HCT116 (cell line): ENCODE measurements around the gene RALGPS1. TPM values are rescaled to one million over a fixed set of nuclear protein-coding genes. Genes with fewer than 3 reads are reported as not detected.

Experiments used
- CTCF ChIP-seq, 3 experiments: fragments of 200-600 bp in 1 of 3; sonication (generic) in 1 of 3; IDR thresholded peaks in 2 of 3; conservative IDR thresholded peaks in 1 of 3; 2 replicates each; pipeline ENCODE4 v1.5.1; 2012 to 2017; ENCODE audit warnings: low read depth in 2 of 3, low read length in 2 of 3, antibody characterized with exemption in 1 of 3, borderline replicate concordance in 1 of 3, control low read depth in 1 of 3, mild to moderate bottlenecking in 1 of 3, mixed read lengths in 1 of 3, mixed run types in 1 of 3, moderate library complexity in 1 of 3; ENCODE audit not compliant: insufficient read depth in 1 of 3
- EZH2phosphoT487 ChIP-seq: fragments of 200-600 bp; IDR thresholded peaks from 2 replicates; pipeline ENCODE4 v1.6.1; 2018; ENCODE audit warnings: antibody characterized with exemption, borderline replicate concordance
- JUND ChIP-seq: IDR thresholded peaks from 2 replicates; pipeline ENCODE4 v1.6.1; 2012
- SRF ChIP-seq: IDR thresholded peaks from 2 replicates; pipeline ENCODE4 v1.6.1; 2012; ENCODE audit warnings: low read depth
- total RNA-seq: library from RNA; stranded (reverse); gene quantifications from one replicate; pipeline ENCODE4 v1.2.1, GENCODE V29; 2021; ENCODE audit not compliant: unreplicated experiment
- TF ChIP-seq, protein P1 (sequence below): IDR thresholded peaks from 2 replicates; pipeline ENCODE4 v1.6.1; 2012; ENCODE audit warnings: low read depth
- TF ChIP-seq, protein P2 (sequence below): IDR thresholded peaks from 2 replicates; pipeline ENCODE4 v1.6.1; 2012

RALGPS1 gene
- total RNA-seq, 1 experiment from 2014 or later, result 7.6 TPM

DNA sequence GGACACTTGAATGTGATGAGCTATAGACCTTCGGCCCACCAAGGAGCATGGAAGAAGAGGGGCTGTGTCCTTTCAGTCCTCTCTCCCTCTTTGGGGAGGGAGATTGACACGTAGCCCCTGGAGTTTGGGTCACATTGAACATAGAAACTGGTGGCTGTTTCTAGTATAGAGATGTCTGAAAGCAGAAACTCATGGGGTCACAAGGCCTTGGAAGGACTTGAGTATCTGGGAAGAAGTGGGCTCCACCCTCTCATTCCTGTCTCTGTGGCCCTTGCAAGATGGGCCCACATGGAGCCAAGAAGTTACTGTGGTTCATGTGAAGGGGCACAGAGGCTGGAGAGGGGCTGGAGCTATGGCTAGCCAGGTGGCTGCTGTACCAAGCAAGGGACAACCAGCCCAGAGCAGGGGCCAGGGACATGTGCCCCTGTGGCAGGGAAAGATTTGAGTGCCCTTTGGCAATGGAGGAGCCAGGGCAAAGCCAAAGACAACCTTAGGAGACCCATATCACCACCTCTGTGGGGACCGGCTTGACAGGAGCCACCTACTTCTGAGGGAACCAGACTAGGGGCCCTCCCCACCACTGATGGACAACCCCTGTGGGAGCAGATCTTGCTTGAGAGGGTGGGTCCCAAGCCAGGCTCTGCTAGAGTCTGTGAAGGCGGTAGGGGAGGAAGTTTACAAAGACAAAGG lies 220.6 kb downstream of the RALGPS1 start (continued):
- TF ChIP-seq, protein P1, sequence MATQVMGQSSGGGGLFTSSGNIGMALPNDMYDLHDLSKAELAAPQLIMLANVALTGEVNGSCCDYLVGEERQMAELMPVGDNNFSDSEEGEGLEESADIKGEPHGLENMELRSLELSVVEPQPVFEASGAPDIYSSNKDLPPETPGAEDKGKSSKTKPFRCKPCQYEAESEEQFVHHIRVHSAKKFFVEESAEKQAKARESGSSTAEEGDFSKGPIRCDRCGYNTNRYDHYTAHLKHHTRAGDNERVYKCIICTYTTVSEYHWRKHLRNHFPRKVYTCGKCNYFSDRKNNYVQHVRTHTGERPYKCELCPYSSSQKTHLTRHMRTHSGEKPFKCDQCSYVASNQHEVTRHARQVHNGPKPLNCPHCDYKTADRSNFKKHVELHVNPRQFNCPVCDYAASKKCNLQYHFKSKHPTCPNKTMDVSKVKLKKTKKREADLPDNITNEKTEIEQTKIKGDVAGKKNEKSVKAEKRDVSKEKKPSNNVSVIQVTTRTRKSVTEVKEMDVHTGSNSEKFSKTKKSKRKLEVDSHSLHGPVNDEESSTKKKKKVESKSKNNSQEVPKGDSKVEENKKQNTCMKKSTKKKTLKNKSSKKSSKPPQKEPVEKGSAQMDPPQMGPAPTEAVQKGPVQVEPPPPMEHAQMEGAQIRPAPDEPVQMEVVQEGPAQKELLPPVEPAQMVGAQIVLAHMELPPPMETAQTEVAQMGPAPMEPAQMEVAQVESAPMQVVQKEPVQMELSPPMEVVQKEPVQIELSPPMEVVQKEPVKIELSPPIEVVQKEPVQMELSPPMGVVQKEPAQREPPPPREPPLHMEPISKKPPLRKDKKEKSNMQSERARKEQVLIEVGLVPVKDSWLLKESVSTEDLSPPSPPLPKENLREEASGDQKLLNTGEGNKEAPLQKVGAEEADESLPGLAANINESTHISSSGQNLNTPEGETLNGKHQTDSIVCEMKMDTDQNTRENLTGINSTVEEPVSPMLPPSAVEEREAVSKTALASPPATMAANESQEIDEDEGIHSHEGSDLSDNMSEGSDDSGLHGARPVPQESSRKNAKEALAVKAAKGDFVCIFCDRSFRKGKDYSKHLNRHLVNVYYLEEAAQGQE, result no peak
- TF ChIP-seq SRF, result no peak
- no peak for TF ChIP-seq EZH2phosphoT487
- TF ChIP-seq, protein P2, sequence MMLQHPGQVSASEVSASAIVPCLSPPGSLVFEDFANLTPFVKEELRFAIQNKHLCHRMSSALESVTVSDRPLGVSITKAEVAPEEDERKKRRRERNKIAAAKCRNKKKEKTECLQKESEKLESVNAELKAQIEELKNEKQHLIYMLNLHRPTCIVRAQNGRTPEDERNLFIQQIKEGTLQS, result no peak
- no peak for TF ChIP-seq JUND
- TF ChIP-seq CTCF (IDR thresholded peaks at IDR 0.05 in 2 of 3, conservative IDR thresholded peaks at IDR 0.05 in 1 of 3; ENCODE audit: borderline replicate concordance in 1 of 3, insufficient read depth in 1 of 3, low read depth in 2 of 3, low read length in 2 of 3), result no peak
